Breast epithelium (tissue), 3 donors: Measurements from ENCODE around the gene RPEL1.
"Not testable (repeated sequence)": the region's sequence is repeated elsewhere in the genome, so short reads cannot be mapped to it uniquely, and the experiment has no call there.

ENCODE experiments used
- CTCF ChIP-seq, 3 donors: fragments of 450-650 bp; IDR thresholded peaks; one replicate each; pipeline ENCODE4 v1.5.1; 2016 to 2017; ENCODE audit warnings: antibody characterized with exemption in 3 of 3, mild to moderate bottlenecking in 3 of 3, moderate library complexity in 3 of 3
- POLR2AphosphoS5 ChIP-seq, 3 donors: sonication (generic); formaldehyde crosslinking; IDR thresholded peaks; one replicate each; pipeline ENCODE4 v1.6.1; 2017; ENCODE audit warnings: antibody characterized with exemption in 3 of 3

- TF ChIP-seq CTCF, POLR2AphosphoS5 (IDR thresholded peaks at IDR 0.05): not testable (repeated sequence)
Measured at GRCh38 chr10:103206715-103207114, 39.0 kb upstream of the RPEL1 start.
